OCI-LY1 (cell line): ENCODE results near the gene MAK.

Experiments used
- H2AFZ ChIP-seq: fragments of 200-600 bp; sonication (generic), shearing (Covaris generic); 2 replicates; pipeline ENCODE4 v1.6.0; 2014; ENCODE audit warnings: antibody characterized with exemption, mild to moderate bottlenecking, low read length
- H3F3A ChIP-seq: fragments of 200-600 bp; sonication (generic), shearing (Covaris generic); 2 replicates; pipeline ENCODE4 v1.6.0; 2014; ENCODE audit warnings: mild to moderate bottlenecking, antibody characterized with exemption, low read length, moderate library complexity; ENCODE audit not compliant: insufficient read depth
- H3K27ac ChIP-seq: fragments of 200-600 bp; sonication (generic); 2 replicates; pipeline ENCODE4 v1.5.1; 2014; ENCODE audit warnings: low read length, mixed run types, mild to moderate bottlenecking, low read depth; ENCODE audit not compliant: poor library complexity, severe bottlenecking
- H3K27me3 ChIP-seq: fragments of 200-600 bp; sonication (generic); 2 replicates; pipeline ENCODE4 v1.6.0; 2014; ENCODE audit warnings: antibody characterized with exemption, mild to moderate bottlenecking, low read length, moderate library complexity; ENCODE audit not compliant: insufficient read depth
- H3K36me3 ChIP-seq: fragments of 200-600 bp; sonication (generic); 2 replicates; pipeline ENCODE4 v1.6.1; 2014; ENCODE audit warnings: mild to moderate bottlenecking, antibody characterized with exemption, low read length, moderate library complexity, mixed read lengths; ENCODE audit not compliant: insufficient read depth
- H3K4me1 ChIP-seq: fragments of 200-600 bp; sonication (generic); 2 replicates; pipeline ENCODE4 v1.5.1; 2014; ENCODE audit warnings: mild to moderate bottlenecking, low read length, moderate library complexity; ENCODE audit not compliant: insufficient read depth, severe bottlenecking
- H3K4me2 ChIP-seq: fragments of 200-600 bp; sonication (generic), shearing (Covaris generic); 2 replicates; pipeline ENCODE4 v1.6.1; 2014; ENCODE audit warnings: low read length
- H3K4me3 ChIP-seq: fragments of 200-600 bp; sonication (generic); 2 replicates; pipeline ENCODE4 v1.5.1; 2014; ENCODE audit warnings: low read length, low read depth, mild to moderate bottlenecking, mixed read lengths; ENCODE audit not compliant: poor library complexity, severe bottlenecking
- H3K79me2 ChIP-seq: fragments of 200-600 bp; shearing (Covaris generic); 2 replicates; pipeline ENCODE4 v1.6.1; 2016; ENCODE audit warnings: mixed run types, low read length, mixed read lengths; ENCODE audit not compliant: insufficient read depth
- H3K9ac ChIP-seq: fragments of 200-600 bp; sonication (generic), shearing (Covaris generic); 2 replicates; pipeline ENCODE4 v1.6.1; 2014; ENCODE audit warnings: mild to moderate bottlenecking, low read length, mixed read lengths
- H3K9me2 ChIP-seq: fragments of 200-600 bp; sonication (generic), shearing (Covaris generic); 2 replicates; pipeline ENCODE4 v1.6.1; 2014; ENCODE audit warnings: low read depth, mild to moderate bottlenecking, low read length, mixed read lengths
- H3K9me3 ChIP-seq: fragments of 200-600 bp; shearing (Covaris generic); 2 replicates; pipeline ENCODE4 v1.6.1; 2014; ENCODE audit warnings: low read length, mixed read lengths
- H4K20me1 ChIP-seq: fragments of 200-600 bp; sonication (generic), shearing (Covaris generic); 2 replicates; pipeline ENCODE4 v1.6.0; 2016; ENCODE audit warnings: mild to moderate bottlenecking, low read length; ENCODE audit not compliant: insufficient read depth
- EZH2 ChIP-seq: fragments of 200-600 bp; sonication (generic), shearing (Covaris generic); IDR thresholded peaks from 2 replicates; pipeline ENCODE4 v1.8.0; 2017; ENCODE audit warnings: borderline replicate concordance, mixed run types, mild to moderate bottlenecking, antibody characterized with exemption, low read length, moderate library complexity, mixed read lengths
- TF ChIP-seq, protein P1 (sequence below): fragments of 200-600 bp; sonication (generic), shearing (Covaris generic); IDR thresholded peaks from 2 replicates; pipeline ENCODE4 v1.5.1; 2017; ENCODE audit warnings: mild to moderate bottlenecking, antibody characterized with exemption, low read length, moderate library complexity, mixed read lengths

The MAK gene

DNA sequence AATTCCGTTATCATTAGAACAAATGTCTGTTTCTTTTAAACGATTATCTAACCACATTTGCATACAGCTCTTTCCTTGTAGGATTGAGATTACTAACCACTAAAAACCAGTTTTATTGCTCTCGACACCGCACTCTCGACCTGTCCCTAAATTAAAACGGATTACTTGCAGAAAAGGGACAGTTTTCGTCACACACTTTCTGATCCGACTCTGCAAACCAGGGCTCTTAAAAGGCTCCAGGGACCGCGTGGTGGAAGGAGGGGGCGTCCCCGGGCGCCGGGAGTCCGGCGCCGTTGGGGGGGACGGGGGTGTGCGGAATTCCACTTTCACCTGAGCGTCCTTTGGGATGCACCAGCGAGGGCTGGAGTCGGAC lies 731 bp downstream of the MAK start:
- Histone ChIP-seq H3K4me1 (peaks cover 22% of the 10 kb centered on the region), H3K9ac (peak overlapping the region; percentile 38; the same call in 1 of the 2 replicates), H2AFZ (no peak overlapping the region), H3F3A (no peaks in the 10 kb centered on the region), H3K79me2 (no peaks in the 10 kb centered on the region), H3K9me3 (no peaks in the 10 kb centered on the region), H3K9me2 (no peaks in the 10 kb centered on the region), H3K4me2 (peak overlapping the region; percentile 92), H3K36me3 (no peaks in the 10 kb centered on the region; the same call in 1 of the 2 replicates), H3K27me3 (0 out of 2 replicates have a peak, but pooled peaks cover 4% of the 10 kb centered on the region), H3K4me3 (peak overlapping the region; percentile 68), H3K27ac (no peak overlapping the region), H4K20me1 (no peaks in the 10 kb centered on the region)
- TF ChIP-seq, protein P1, sequence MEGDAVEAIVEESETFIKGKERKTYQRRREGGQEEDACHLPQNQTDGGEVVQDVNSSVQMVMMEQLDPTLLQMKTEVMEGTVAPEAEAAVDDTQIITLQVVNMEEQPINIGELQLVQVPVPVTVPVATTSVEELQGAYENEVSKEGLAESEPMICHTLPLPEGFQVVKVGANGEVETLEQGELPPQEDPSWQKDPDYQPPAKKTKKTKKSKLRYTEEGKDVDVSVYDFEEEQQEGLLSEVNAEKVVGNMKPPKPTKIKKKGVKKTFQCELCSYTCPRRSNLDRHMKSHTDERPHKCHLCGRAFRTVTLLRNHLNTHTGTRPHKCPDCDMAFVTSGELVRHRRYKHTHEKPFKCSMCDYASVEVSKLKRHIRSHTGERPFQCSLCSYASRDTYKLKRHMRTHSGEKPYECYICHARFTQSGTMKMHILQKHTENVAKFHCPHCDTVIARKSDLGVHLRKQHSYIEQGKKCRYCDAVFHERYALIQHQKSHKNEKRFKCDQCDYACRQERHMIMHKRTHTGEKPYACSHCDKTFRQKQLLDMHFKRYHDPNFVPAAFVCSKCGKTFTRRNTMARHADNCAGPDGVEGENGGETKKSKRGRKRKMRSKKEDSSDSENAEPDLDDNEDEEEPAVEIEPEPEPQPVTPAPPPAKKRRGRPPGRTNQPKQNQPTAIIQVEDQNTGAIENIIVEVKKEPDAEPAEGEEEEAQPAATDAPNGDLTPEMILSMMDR, result no peak
- TF ChIP-seq EZH2, result no peak

DNA sequence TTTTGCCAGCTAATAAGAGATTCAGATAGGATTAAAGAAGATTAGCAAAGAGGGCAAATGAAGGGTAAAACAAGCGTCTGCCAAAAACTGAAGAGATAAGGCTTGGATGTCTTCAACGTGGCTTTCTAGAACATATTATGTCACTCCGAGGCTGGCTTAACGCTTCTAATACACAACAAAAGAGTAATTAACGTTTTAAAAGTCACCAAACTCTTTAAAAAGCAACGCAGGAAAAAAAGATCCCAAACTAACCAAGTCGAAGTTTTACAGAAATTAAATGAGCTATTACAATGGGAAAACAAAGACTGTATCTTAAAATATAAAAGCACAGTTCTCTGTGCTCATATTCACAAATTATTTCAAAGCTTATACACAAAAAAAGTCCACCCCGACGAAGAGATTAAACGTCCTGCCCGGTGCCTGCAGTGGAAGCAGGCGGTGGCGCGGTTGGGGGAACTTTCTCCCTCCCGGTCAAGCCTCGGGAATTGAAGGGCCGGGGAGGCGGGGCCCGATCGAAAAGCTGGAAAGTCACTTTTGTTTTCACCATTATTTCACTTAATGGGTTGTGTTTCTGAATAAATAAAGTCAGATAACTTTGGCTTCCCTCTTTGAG lies 1.2 kb downstream of the MAK start:
- peak overlapping the region; percentile 38; the same call in 1 of the 2 replicates for H3K9ac ChIP-seq
- H3K36me3 ChIP-seq, result no peaks in the 10 kb centered on the region; the same call in 1 of the 2 replicates
- peak overlapping the region; percentile 68 for H3K4me3 ChIP-seq
- H2AFZ ChIP-seq, result no peak overlapping the region
- H3F3A ChIP-seq, result no peaks in the 10 kb centered on the region
- no peaks in the 10 kb centered on the region for H3K9me3 ChIP-seq
- H3K27me3 ChIP-seq, result 0 out of 2 replicates have a peak, but pooled peaks cover 4% of the 10 kb centered on the region
- no peaks in the 10 kb centered on the region for H3K9me2 ChIP-seq
- H3K27ac ChIP-seq, result no peak overlapping the region
- H3K4me1 ChIP-seq, result peaks cover 22% of the 10 kb centered on the region
- H4K20me1 ChIP-seq, result no peaks in the 10 kb centered on the region
- no peaks in the 10 kb centered on the region for H3K79me2 ChIP-seq
- TF ChIP-seq, protein P1, result no peak
- TF ChIP-seq EZH2, result no peak
- H3K4me2 ChIP-seq, result peak overlapping the region; percentile 92

DNA sequence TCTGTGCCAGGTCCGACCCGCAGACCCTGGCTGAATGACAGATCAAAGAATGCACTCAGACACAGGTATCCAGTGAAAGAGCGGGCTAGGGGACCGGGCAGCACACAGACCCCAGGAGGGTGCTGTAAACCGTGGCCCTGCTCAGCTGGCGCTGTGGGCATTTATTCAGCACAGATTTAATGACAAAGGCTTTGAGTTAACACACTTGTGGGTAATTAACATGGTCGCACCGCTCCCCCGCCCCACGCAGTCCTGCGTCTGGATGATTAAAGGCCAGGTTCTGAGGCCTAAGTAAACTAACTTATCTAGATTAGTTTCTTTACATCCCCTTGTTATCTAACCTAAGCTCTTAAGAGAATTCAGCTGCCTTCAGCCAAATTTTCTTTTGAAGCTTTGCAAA lies 3.5 kb downstream of the MAK start:
- no peaks in the 10 kb centered on the region for H3K9me2 ChIP-seq
- H4K20me1 ChIP-seq, result no peaks in the 10 kb centered on the region
- no peak overlapping the region for H2AFZ ChIP-seq
- no peak for TF ChIP-seq EZH2
- TF ChIP-seq, protein P1, result no peak
- H3K27me3 ChIP-seq, result 0 out of 2 replicates have a peak, but pooled peaks cover 4% of the 10 kb centered on the region
- H3K9me3 ChIP-seq, result no peaks in the 10 kb centered on the region
- H3F3A ChIP-seq, result no peaks in the 10 kb centered on the region
- H3K79me2 ChIP-seq, result no peaks in the 10 kb centered on the region
- peaks cover 22% of the 10 kb centered on the region for H3K4me1 ChIP-seq
- H3K4me3 ChIP-seq, result no peak overlapping the region
- H3K4me2 ChIP-seq, result no peak overlapping the region
- no peaks in the 10 kb centered on the region; the same call in 1 of the 2 replicates for H3K36me3 ChIP-seq
- H3K9ac ChIP-seq, result no peak overlapping the region
- no peak overlapping the region for H3K27ac ChIP-seq
